ENCODE results near the gene THOC6. TPM values are rescaled to one million over a fixed set of nuclear protein-coding genes. Genes with fewer than 3 reads are reported as not detected.

Gene THOC6
- total RNA-seq, 1 donor from 2014 or later: 40.1 TPM

DNA sequence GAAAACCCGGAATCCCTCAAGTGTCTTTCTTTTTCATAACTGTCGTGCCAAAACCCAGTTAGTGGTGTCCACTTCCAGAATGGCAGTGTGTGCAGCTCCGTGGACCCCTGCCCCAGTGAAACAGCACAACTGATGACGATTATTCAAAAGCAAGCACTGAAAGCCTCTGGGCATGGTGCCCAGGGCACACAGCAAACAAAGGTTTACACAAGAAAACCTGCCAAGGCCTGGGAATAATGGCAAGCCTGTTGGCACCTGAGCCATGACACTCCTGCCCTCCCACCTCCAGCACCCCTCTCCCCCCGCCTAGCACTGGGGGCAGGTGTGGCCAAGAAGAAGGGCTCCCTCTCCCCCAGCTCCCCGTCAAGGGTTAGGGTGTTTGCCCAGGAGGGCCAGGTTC lies 46.4 kb upstream of the THOC6 start:
- no peak for DNase-seq (ENCODE audit: extremely low spot score, unreplicated experiment)
- Mint-ChIP-seq H3K4me1 (ENCODE audit: unreplicated experiment) (peaks cover 12% of the 10 kb centered on the region), H3K27ac (no peak overlapping the region), H3K27me3 (no peaks in the 10 kb centered on the region), H3K4me3 (no peak overlapping the region), H3K9me3 (no peaks in the 10 kb centered on the region), H3K36me3 (no peaks in the 10 kb centered on the region)
- TF ChIP-seq, protein P1, sequence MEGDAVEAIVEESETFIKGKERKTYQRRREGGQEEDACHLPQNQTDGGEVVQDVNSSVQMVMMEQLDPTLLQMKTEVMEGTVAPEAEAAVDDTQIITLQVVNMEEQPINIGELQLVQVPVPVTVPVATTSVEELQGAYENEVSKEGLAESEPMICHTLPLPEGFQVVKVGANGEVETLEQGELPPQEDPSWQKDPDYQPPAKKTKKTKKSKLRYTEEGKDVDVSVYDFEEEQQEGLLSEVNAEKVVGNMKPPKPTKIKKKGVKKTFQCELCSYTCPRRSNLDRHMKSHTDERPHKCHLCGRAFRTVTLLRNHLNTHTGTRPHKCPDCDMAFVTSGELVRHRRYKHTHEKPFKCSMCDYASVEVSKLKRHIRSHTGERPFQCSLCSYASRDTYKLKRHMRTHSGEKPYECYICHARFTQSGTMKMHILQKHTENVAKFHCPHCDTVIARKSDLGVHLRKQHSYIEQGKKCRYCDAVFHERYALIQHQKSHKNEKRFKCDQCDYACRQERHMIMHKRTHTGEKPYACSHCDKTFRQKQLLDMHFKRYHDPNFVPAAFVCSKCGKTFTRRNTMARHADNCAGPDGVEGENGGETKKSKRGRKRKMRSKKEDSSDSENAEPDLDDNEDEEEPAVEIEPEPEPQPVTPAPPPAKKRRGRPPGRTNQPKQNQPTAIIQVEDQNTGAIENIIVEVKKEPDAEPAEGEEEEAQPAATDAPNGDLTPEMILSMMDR (conservative IDR thresholded peaks at IDR 0.05): no peak

DNA sequence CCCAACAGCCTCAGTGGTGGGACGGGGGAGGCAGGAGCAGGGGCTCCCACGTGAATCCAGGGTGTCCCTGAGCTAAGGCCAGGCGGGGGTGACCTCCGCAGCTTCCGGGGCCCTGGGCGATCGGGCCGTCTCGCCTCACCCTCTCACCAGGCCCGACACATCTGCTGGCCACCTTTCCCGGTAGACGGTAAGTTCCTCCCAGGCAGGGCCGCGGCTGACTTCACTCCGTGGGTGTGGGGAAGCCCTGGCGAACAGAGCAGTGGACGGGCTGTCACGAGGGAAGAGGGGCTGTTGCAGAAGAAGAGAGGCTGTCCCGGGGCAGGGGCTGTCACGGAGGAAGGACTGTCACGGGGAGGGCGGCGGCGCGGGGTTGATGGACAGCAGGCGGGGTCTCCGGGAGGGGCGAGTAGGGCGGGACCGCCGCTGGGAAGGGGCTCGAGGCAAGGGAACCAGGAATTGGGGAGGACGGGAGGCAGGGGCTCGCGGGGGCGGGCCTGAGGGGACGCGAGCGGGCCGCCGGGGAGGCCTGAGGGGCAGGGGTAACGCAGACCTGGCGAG lies 44.1 kb upstream of the THOC6 start:
- DNase-seq (ENCODE audit: extremely low spot score, unreplicated experiment): no peak
- H3K36me3 Mint-ChIP-seq: no peaks in the 10 kb centered on the region
- H3K4me1 Mint-ChIP-seq (ENCODE audit: unreplicated experiment): peaks cover 12% of the 10 kb centered on the region
- no peaks in the 10 kb centered on the region for H3K27me3 Mint-ChIP-seq
- TF ChIP-seq, protein P1 (conservative IDR thresholded peaks at IDR 0.05): no peak
- no peaks in the 10 kb centered on the region for H3K9me3 Mint-ChIP-seq
- no peak overlapping the region for H3K27ac Mint-ChIP-seq
- H3K4me3 Mint-ChIP-seq: peak overlapping the region; percentile 87

DNA sequence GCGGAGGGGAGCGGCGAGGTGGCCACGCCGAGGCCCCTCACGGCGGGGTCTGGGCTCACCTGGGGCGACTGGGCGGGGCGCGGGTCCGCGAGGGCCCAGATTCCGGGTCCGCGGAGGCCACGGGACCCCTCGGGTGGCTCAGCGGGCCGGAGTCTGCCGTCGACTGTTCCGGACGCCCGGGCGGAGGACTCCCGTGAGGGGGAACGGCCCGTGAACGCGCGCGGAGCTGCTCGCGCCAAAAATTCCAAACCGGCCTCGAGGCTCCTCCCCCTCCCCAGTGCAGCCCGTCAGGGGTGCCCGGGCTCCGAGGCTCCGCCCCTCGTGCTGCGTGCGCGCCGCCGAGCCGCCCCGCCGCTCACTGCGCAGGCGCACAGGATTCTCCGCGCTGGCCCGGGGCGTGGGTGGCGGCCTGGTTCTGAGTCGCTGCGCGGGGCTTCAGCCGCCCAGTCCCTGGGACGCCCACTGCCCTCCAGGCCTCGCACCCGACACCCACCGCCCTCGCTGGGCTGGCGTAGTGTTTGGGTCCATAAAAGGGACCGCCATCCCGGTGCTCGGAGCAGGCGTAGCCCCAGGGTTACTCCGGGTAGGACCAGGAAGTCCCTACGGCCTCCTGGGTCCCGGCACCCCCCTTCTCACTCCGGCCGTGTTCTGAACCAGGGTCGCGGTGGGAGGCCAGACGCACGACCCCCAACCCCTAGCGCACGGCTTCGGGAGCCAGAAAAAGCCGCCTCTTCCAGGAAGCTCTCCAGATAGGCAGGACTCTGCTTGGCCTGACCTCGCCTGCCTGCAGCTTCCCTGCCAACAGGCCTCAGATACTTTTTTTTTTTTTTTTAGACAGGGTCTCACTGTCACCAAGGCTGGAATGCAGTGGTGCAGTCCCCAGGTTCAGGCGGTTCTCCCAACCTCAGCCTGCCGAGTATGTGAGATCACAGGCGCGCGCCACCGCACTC lies 43.3 kb upstream of the THOC6 start, which contains the start of gene PKMYT1:
Gene PKMYT1, minus strand, starts transcription at position 220 of the 950 bp plus-strand sequence. CDS start 789 bp downstream, outside the sequence.
- peaks cover 12% of the 10 kb centered on the region for H3K4me1 Mint-ChIP-seq (ENCODE audit: unreplicated experiment)
- peak; percentile 96 for DNase-seq (ENCODE audit: extremely low spot score, unreplicated experiment)
- no peaks in the 10 kb centered on the region for H3K9me3 Mint-ChIP-seq
- H3K27me3 Mint-ChIP-seq: no peaks in the 10 kb centered on the region
- peak within 1 kb of the TSS; percentile 87 for H3K4me3 Mint-ChIP-seq
- TF ChIP-seq, protein P1 (conservative IDR thresholded peaks at IDR 0.05): no peak
- no peaks in the 10 kb centered on the region for H3K36me3 Mint-ChIP-seq
- H3K27ac Mint-ChIP-seq: peak within 1 kb of the TSS; percentile 73

DNA sequence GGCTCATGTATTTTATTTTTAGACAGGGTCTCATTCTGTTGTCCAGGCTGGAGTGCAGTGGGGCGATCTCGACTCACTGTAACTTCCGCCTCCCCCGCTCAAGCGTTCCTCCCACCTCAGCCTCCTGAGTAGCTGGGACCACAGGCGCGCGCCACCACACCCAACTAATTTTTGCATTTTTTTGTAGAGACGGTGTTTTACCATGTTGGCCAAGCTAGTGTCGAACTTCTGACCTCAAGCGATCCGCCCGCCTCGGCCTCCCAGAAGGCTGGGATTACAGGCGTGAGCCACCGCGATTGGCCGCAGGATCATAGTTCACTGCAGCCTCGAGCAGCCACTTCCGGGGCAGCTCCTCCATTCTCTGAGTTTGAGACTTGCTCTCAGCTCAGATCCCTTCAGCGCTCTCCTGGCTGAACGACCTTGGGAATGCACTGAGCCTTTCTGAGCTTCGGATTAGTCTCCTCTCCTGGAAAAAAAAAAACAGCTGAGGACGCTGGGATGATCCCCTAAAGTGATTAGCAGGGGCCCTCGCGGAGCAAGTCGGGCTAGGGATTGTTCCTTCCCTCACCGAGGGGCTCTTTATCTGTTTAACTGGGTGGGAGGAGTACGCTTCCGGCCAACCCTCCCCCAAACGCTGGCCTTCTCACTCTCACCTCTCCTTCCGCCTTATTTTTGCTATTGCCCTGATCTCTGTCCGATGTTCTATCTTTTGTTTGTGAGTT lies 42.5 kb upstream of the THOC6 start:
- H3K4me1 Mint-ChIP-seq (ENCODE audit: unreplicated experiment): peaks cover 12% of the 10 kb centered on the region
- H3K4me3 Mint-ChIP-seq: peak overlapping the region; percentile 80
- peak overlapping the region; percentile 73 for H3K27ac Mint-ChIP-seq
- no peak for DNase-seq (ENCODE audit: extremely low spot score, unreplicated experiment)
- H3K9me3 Mint-ChIP-seq: no peaks in the 10 kb centered on the region
- no peaks in the 10 kb centered on the region for H3K36me3 Mint-ChIP-seq
- no peaks in the 10 kb centered on the region for H3K27me3 Mint-ChIP-seq
- TF ChIP-seq, protein P1 (conservative IDR thresholded peaks at IDR 0.05): no peak

DNA sequence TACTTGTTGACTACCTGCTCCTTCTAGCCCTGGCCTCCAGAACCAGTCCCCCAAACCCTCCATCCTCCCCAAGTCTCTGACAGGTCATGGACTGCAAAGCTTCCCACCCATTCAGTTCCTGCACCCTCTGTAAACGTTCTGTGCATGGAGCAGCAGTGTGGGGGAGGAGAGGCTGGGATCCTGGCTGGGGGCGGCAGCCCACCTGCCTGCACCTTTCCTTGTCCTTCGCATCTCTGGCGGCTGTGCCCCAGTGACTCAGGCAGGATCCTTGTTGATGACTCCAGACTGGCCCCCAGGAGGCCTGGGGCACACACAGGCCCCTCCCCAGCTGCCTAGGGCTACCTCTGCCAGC lies 42.0 kb upstream of the THOC6 start:
- H3K36me3 Mint-ChIP-seq: no peaks in the 10 kb centered on the region
- H3K4me1 Mint-ChIP-seq (ENCODE audit: unreplicated experiment): peaks cover 12% of the 10 kb centered on the region
- TF ChIP-seq, protein P1 (conservative IDR thresholded peaks at IDR 0.05): no peak
- H3K27ac Mint-ChIP-seq: peak overlapping the region; percentile 73
- H3K9me3 Mint-ChIP-seq: no peaks in the 10 kb centered on the region
- no peaks in the 10 kb centered on the region for H3K27me3 Mint-ChIP-seq
- H3K4me3 Mint-ChIP-seq: peak overlapping the region; percentile 80
- DNase-seq (ENCODE audit: extremely low spot score, unreplicated experiment): no peak

All from type B pancreatic cell (in vitro differentiated cells).